Stimulated activated CD4-positive, alpha-beta T cell treated with anti-CD3 and anti-CD28 coated beads, Interleukin-4, amount 100 ng/mL, for 24 hours (primary cell): ENCODE data around the gene TBC1D30.

Source experiments
- DNase-seq: peaks from one replicate; pipeline ENCODE4 v3.0.0-alpha.2; 2020

TBC1D30 gene

GRCh38 chr12:64912516-64913255 lies 88.2 kb downstream of the TBC1D30 start:
- DNase-seq = no peak

GRCh38 chr12:64915242-64915641 lies 90.8 kb downstream of the TBC1D30 start:
- no peak for DNase-seq

- DNase-seq = no peak
Observed at GRCh38 chr12:64916411-64917261, 92.2 kb downstream of the TBC1D30 start.

- DNase-seq = no peak
Observed at GRCh38 chr12:64918344-64918743, 93.9 kb downstream of the TBC1D30 start.

- DNase-seq = no peak
Observed at GRCh38 chr12:64918801-64919200, 94.4 kb downstream of the TBC1D30 start.

- no peak for DNase-seq
Observed at GRCh38 chr12:64922853-64923252, 98.4 kb downstream of the TBC1D30 start.

- no peak for DNase-seq
Observed at GRCh38 chr12:64923536-64923935, 99.1 kb downstream of the TBC1D30 start.
